A549 (cell line): ENCODE measurements around the gene DAZL. TPM values are rescaled to one million over a fixed set of nuclear protein-coding genes. Genes with fewer than 3 reads are reported as not detected.

Experiments used
- ATAC-seq, 2 experiments: fragments of 200-7000 bp in 1 of 2; fragments of >200 bp in 1 of 2; cut with Nextera tagmentation in 1 of 2; cut with Tn5 transposase in 1 of 2; 3 replicates each; pipeline versions ENCODE4 v1.8.0 to v1.9.1; 2018 to 2020; ENCODE audit warnings: mild to moderate bottlenecking in 1 of 2, moderate library complexity in 1 of 2
- CTCF ChIA-PET: fragments of 300-600 bp; sonication (Branson Sonifier 250); formaldehyde crosslinking; extraction: SDS; loops from one replicate; lab custom pipeline; 2021; ENCODE audit warnings: antibody characterized with exemption, inconsistent platforms; lab: Yijun Ruan, JAX
- POLR2A ChIA-PET: fragments of 350-600 bp; formaldehyde crosslinking; extraction: SDS; loops from one replicate; lab custom pipeline; 2021; ENCODE audit warnings: antibody characterized with exemption, inconsistent platforms; lab: Yijun Ruan, JAX
- DNase-seq, 2 experiments: peaks; one replicate each; pipeline versions ENCODE4 v3.0.0 to v3.0.0-alpha.2; 2011 to 2016; ENCODE audit warnings: low read depth in 1 of 2, low spot score in 1 of 2
- FAIRE-seq: peaks from 2 replicates; lab custom pipeline; 2011; peaks lifted over from hg19 to GRCh38; lab: Jason Lieb, UNC
- H3K27ac ChIP-seq, 2 experiments: fragments of >200 bp; sonication (Bioruptor Twin); formaldehyde crosslinking; 3 replicates each; pipeline ENCODE4 v1.5.1; 2016 to 2017
- H3K4me1 ChIP-seq: fragments of >200 bp; sonication (Bioruptor Twin); formaldehyde crosslinking; 3 replicates; pipeline ENCODE4 v1.6.1; 2016
- H3K4me2 ChIP-seq: fragments of >200 bp; sonication (Bioruptor Twin); formaldehyde crosslinking; 3 replicates; pipeline ENCODE4 v1.6.1; 2016
- H3K4me3 ChIP-seq: fragments of >200 bp; sonication (Bioruptor Twin); formaldehyde crosslinking; 3 replicates; pipeline ENCODE4 v1.5.1; 2016
- H3K9me3 ChIP-seq: fragments of >200 bp; sonication (Bioruptor Twin); formaldehyde crosslinking; 3 replicates; pipeline ENCODE4 v1.6.1; 2016
- ATOH8 ChIP-seq: fragments of 250-450 bp; sonication (Bioruptor Pico); IDR thresholded peaks from 2 replicates; pipeline ENCODE4 v1.5.0; 2020; ENCODE audit warnings: low read depth, mild to moderate bottlenecking, moderate library complexity
- BHLHE40 ChIP-seq: IDR thresholded peaks from 2 replicates; pipeline ENCODE4 v1.6.1; 2012; ENCODE audit warnings: low read depth, low read length, inconsistent platforms
- CEBPB ChIP-seq, 2 experiments: fragments of >200 bp in 1 of 2; sonication (Bioruptor Twin) in 1 of 2; formaldehyde crosslinking in 1 of 2; IDR thresholded peaks; 2 replicates each; pipeline ENCODE4 v1.6.1; 2012 to 2016
- CHD2 ChIP-seq: fragments of 150-350 bp; IDR thresholded peaks from 2 replicates; pipeline ENCODE4 v1.6.1; 2014; ENCODE audit warnings: low read length; ENCODE audit not compliant: partially characterized antibody
- CTCF ChIP-seq: fragments of >200 bp; sonication (Bioruptor Twin); formaldehyde crosslinking; IDR thresholded peaks from 3 replicates; pipeline ENCODE4 v1.5.1; 2016
- EHF ChIP-seq: fragments of 250-450 bp; sonication (Bioruptor Pico); IDR thresholded peaks from 2 replicates; pipeline ENCODE4 v1.5.0; 2020; ENCODE audit warnings: mild to moderate bottlenecking
- EHMT2 ChIP-seq: fragments of 200-600 bp; sonication (generic); IDR thresholded peaks from 2 replicates; pipeline ENCODE4 v1.6.1; 2016; ENCODE audit warnings: antibody characterized with exemption, low read depth, mild to moderate bottlenecking, moderate library complexity
- EP300 ChIP-seq, 2 experiments: fragments of >200 bp; sonication (Bioruptor Twin); formaldehyde crosslinking; IDR thresholded peaks; 2 replicates in 1 of 2; 3 replicates in 1 of 2; pipeline ENCODE4 v1.6.1; 2016 to 2017
- ESRRA ChIP-seq: fragments of 150-350 bp; IDR thresholded peaks from 2 replicates; pipeline ENCODE4 v1.6.1; 2014; ENCODE audit warnings: mild to moderate bottlenecking, low read length, borderline replicate concordance
- FOSB ChIP-seq: fragments of 250-450 bp; sonication (Bioruptor Pico); IDR thresholded peaks from 2 replicates; pipeline ENCODE4 v1.5.0; 2020; ENCODE audit warnings: mild to moderate bottlenecking, moderate library complexity
- FOSL2 ChIP-seq, 2 experiments: fragments of 450-650 bp in 1 of 2; fragments of >200 bp in 1 of 2; sonication (Bioruptor Twin) in 1 of 2; formaldehyde crosslinking; IDR thresholded peaks; 2 replicates each; pipeline versions ENCODE4 v1.5.0 to v1.6.1; 2016 to 2020; ENCODE audit warnings: mild to moderate bottlenecking in 1 of 2, moderate library complexity in 1 of 2
- HEYL ChIP-seq: fragments of 250-450 bp; sonication (Bioruptor Pico); IDR thresholded peaks from 2 replicates; pipeline ENCODE4 v1.8.0; 2021; ENCODE audit warnings: mild to moderate bottlenecking, moderate library complexity
- HOXA7 ChIP-seq: fragments of 250-450 bp; sonication (Bioruptor Pico); IDR thresholded peaks from 2 replicates; pipeline ENCODE4 v1.5.0; 2020; ENCODE audit warnings: mild to moderate bottlenecking, moderate library complexity
- KDM1A ChIP-seq: fragments of 200-600 bp; sonication (generic); IDR thresholded peaks from 2 replicates; pipeline ENCODE4 v1.6.1; 2016; ENCODE audit warnings: low read depth, mild to moderate bottlenecking
- MAZ ChIP-seq: fragments of 150-350 bp; IDR thresholded peaks from 2 replicates; pipeline ENCODE4 v1.6.1; 2014; ENCODE audit warnings: antibody characterized with exemption, low read depth, low read length, borderline replicate concordance
- MYC ChIP-seq: IDR thresholded peaks from 2 replicates; pipeline ENCODE4 v1.6.1; 2012; ENCODE audit warnings: mild to moderate bottlenecking, inconsistent platforms, low read length, improper control_type of control experiment, borderline replicate concordance
- NR3C1 ChIP-seq: fragments of >200 bp; sonication (Bioruptor Twin); formaldehyde crosslinking; IDR thresholded peaks from 3 replicates; pipeline ENCODE4 v1.6.1; 2017
- PBX3 ChIP-seq: IDR thresholded peaks from 2 replicates; pipeline ENCODE4 v1.6.1; 2012
- POLR2AphosphoS2 ChIP-seq: conservative IDR thresholded peaks from 2 replicates; pipeline ENCODE4 v1.6.1; 2012; ENCODE audit warnings: low read length, improper control_type of control experiment, inconsistent platforms
- RAD21 ChIP-seq, 2 experiments: fragments of >200 bp in 1 of 2; sonication (Bioruptor Twin) in 1 of 2; formaldehyde crosslinking in 1 of 2; IDR thresholded peaks in 1 of 2; conservative IDR thresholded peaks in 1 of 2; 2 replicates in 1 of 2; 3 replicates in 1 of 2; pipeline ENCODE4 v1.6.1; 2012 to 2018; ENCODE audit warnings: inconsistent platforms in 1 of 2
- RARB ChIP-seq: fragments of 250-450 bp; sonication (Bioruptor Pico); IDR thresholded peaks from 2 replicates; pipeline ENCODE4 v1.8.0; 2021; ENCODE audit warnings: mild to moderate bottlenecking, moderate library complexity
- RCOR1 ChIP-seq: fragments of 150-350 bp; IDR thresholded peaks from 2 replicates; pipeline ENCODE4 v1.6.1; 2014; ENCODE audit warnings: antibody characterized with exemption, low read length, low read depth
- REST ChIP-seq: fragments of 200-600 bp; sonication (generic); IDR thresholded peaks from 2 replicates; pipeline ENCODE4 v1.6.1; 2016; ENCODE audit warnings: antibody characterized with exemption, mild to moderate bottlenecking, moderate library complexity
- RFX5 ChIP-seq: fragments of 450-650 bp; IDR thresholded peaks from 2 replicates; pipeline ENCODE4 v1.7.1; 2014; ENCODE audit warnings: antibody characterized with exemption, mild to moderate bottlenecking, moderate library complexity
- RNF2 ChIP-seq: fragments of 200-600 bp; sonication (generic); IDR thresholded peaks from 2 replicates; pipeline ENCODE4 v1.6.1; 2016; ENCODE audit warnings: low read depth, mild to moderate bottlenecking, antibody characterized with exemption, moderate library complexity, borderline replicate concordance
- TFCP2L1 ChIP-seq: fragments of 250-450 bp; sonication (Bioruptor Pico); IDR thresholded peaks from 2 replicates; pipeline ENCODE4 v1.5.0; 2021; ENCODE audit warnings: mild to moderate bottlenecking
- USF2 ChIP-seq: fragments of 450-650 bp; IDR thresholded peaks from 2 replicates; pipeline ENCODE4 v1.6.1; 2014; ENCODE audit warnings: antibody characterized with exemption
- ZSCAN20 ChIP-seq: fragments of 250-450 bp; sonication (Bioruptor Pico); IDR thresholded peaks from 2 replicates; pipeline ENCODE4 v1.8.0; 2022; ENCODE audit warnings: mild to moderate bottlenecking, moderate library complexity
- WGBS: methylation state at CpG from one replicate; pipeline ENCODE4 v1.1.6; 2017; ENCODE audit errors: missing lambda C conversion rate; 5-methylcytosine and 5-hydroxymethylcytosine counted together
- polyA plus RNA-seq, 4 experiments: library from polyadenylated mRNA; depleted of rRNA in 3 of 4; stranded (reverse); fragments of >200 nt; fragmentation: RNase III in 1 of 4; extraction: RNeasy Plus Mini Kit Qiagen cat#74134 plus additional on column Dnase treatment in 1 of 4; gene quantifications; 2 replicates in 3 of 4; 3 replicates in 1 of 4; pipeline ENCODE4 v1.2.3, GENCODE V29; 2011 to 2017

DAZL gene
- polyA plus RNA-seq, 2 of the 4 experiments (the other 2 are of a cell fraction): not detected

GRCh38 chr3:16609927-16610580 is 4.8 kb upstream of the DAZL start:
- ChIA-PET CTCF (interaction anchor here (1.5 to 2.8 kb wide), 2 partner anchors 9 to 622 kb away, joined by 7 to 14 read pairs; no protein-coding TSS in a partner anchor), POLR2A (no interaction called here)
- Histone ChIP-seq H3K4me1 (no peaks in the 10 kb centered on the region), H3K27ac (no peak overlapping the region), H3K9me3 (no peaks in the 10 kb centered on the region), H3K4me3 (no peak overlapping the region), H3K4me2 (no peak overlapping the region)
- ATAC-seq: no peak
- no peak for DNase-seq
- FAIRE-seq: no peak
- TF ChIP-seq CTCF: no peak
- no peak for TF ChIP-seq ATOH8
- TF ChIP-seq REST: no peak
- TF ChIP-seq ESRRA: no peak
- no peak for TF ChIP-seq TFCP2L1 (CRISPR knock-in tag)
- TF ChIP-seq CEBPB (IDR thresholded peaks at IDR 0.05): no peak
- TF ChIP-seq FOSL2 (IDR thresholded peaks at IDR 0.05): no peak
- no peak for TF ChIP-seq FOSL2 (CRISPR knock-in tag; IDR thresholded peaks at IDR 0.05)
- TF ChIP-seq RAD21 (conservative IDR thresholded peaks at IDR 0.05 in 1 of 2, IDR thresholded peaks at IDR 0.05 in 1 of 2): no peak
- TF ChIP-seq ZSCAN20: no peak
- TF ChIP-seq EP300 (IDR thresholded peaks at IDR 0.05): no peak
- TF ChIP-seq USF2: no peak
- TF ChIP-seq HEYL (CRISPR knock-in tag): no peak
- no peak for TF ChIP-seq MYC
- no peak for TF ChIP-seq BHLHE40
- 37% methylated on average over 2 of the region's 2 CpGs for WGBS

- Histone ChIP-seq H3K4me2 (no peak overlapping the region), H3K4me3 (no peak overlapping the region), H3K27ac (no peak overlapping the region), H3K4me1 (no peaks in the 10 kb centered on the region), H3K9me3 (no peaks in the 10 kb centered on the region)
- no peak for DNase-seq
- POLR2A ChIA-PET: no interaction called here
- TF ChIP-seq RARB (no peak), PBX3 (no peak), RNF2 (no peak), HEYL (CRISPR knock-in tag) (no peak), RFX5 (no peak), POLR2AphosphoS2 (no peak), NR3C1 (no peak), KDM1A (no peak), EHF (CRISPR knock-in tag) (no peak), FOSB (CRISPR knock-in tag) (no peak), MAZ (no peak), HOXA7 (CRISPR knock-in tag) (no peak), EHMT2 (no peak), RCOR1 (no peak), BHLHE40 (no peak), CHD2 (no peak)
- no peak for ATAC-seq
- CTCF ChIA-PET: interaction anchor here (2.8 kb wide), 1 partner anchor 8 kb away, joined by 14 read pairs; no protein-coding TSS in a partner anchor
- WGBS: 56% methylated on average over 2 of the region's 2 CpGs
- no peak for FAIRE-seq
Observed at GRCh38 chr3:16608816-16609215, 3.6 kb upstream of the DAZL start.
